GM23338 (cell line): ENCODE results near the gene MDH1. TPM values are rescaled to one million over a fixed set of nuclear protein-coding genes. Genes with fewer than 3 reads are reported as not detected.
"Not testable (repeated sequence)": the region's sequence is repeated elsewhere in the genome, so short reads cannot be mapped to it uniquely, and the experiment has no call there.

Source experiments
- ATAC-seq: fragments of 200-7000 bp; cut with Tn5 transposase; 3 replicates; pipeline ENCODE4 v1.9.1; 2020
- DNase-seq: peaks from one replicate; pipeline ENCODE4 v3.0.0-alpha.2; 2015; ENCODE audit warnings: low spot score
- H2AFZ ChIP-seq: fragments of 200-600 bp; sonication (generic); 2 replicates; pipeline ENCODE4 v1.8.0; 2016; ENCODE audit warnings: antibody characterized with exemption, mild to moderate bottlenecking, moderate library complexity
- H3F3A ChIP-seq: fragments of 200-600 bp; sonication (generic); replicated peaks from 2 replicates; pipeline ENCODE4 v1.8.0; 2017; ENCODE audit warnings: antibody characterized with exemption, mixed run types, low read depth
- H3K27ac ChIP-seq: fragments of 200-600 bp; sonication (generic); 2 replicates; pipeline ENCODE4 v1.6.1; 2016; ENCODE audit warnings: low read depth
- H3K27me3 ChIP-seq: fragments of 200-600 bp; sonication (generic); 2 replicates; pipeline ENCODE4 v1.8.0; 2016; ENCODE audit warnings: mild to moderate bottlenecking, mixed run types, moderate library complexity; ENCODE audit not compliant: insufficient read depth
- H3K36me3 ChIP-seq: fragments of 200-600 bp; sonication (generic); 2 replicates; pipeline ENCODE4 v1.8.0; 2016; ENCODE audit warnings: mild to moderate bottlenecking; ENCODE audit not compliant: insufficient read depth
- H3K4me1 ChIP-seq: fragments of 200-600 bp; sonication (generic); 2 replicates; pipeline ENCODE4 v1.8.0; 2016; ENCODE audit warnings: mild to moderate bottlenecking, moderate library complexity; ENCODE audit not compliant: insufficient read depth
- H3K4me2 ChIP-seq: fragments of 200-600 bp; sonication (generic); 2 replicates; pipeline ENCODE4 v1.7.1; 2017; ENCODE audit warnings: mixed run types
- H3K4me3 ChIP-seq: fragments of 200-600 bp; sonication (generic); 2 replicates; pipeline ENCODE4 v1.6.1; 2016; ENCODE audit warnings: mixed run types
- H3K79me2 ChIP-seq: fragments of 200-600 bp; sonication (generic); replicated peaks from 2 replicates; pipeline ENCODE4 v1.8.0; 2017; ENCODE audit warnings: mild to moderate bottlenecking; ENCODE audit not compliant: insufficient read depth
- H3K9me2 ChIP-seq: fragments of 200-600 bp; sonication (generic); 2 replicates; pipeline ENCODE4 v1.8.0; 2017; ENCODE audit not compliant: insufficient read depth
- H4K20me1 ChIP-seq: fragments of 200-600 bp; sonication (generic); replicated peaks from 2 replicates; pipeline ENCODE4 v1.8.0; 2017; ENCODE audit warnings: mild to moderate bottlenecking; ENCODE audit not compliant: insufficient read depth
- H3K27ac Mint-ChIP-seq: 2 replicates; pipeline ENCODE4 v1.8.0; 2020; ENCODE audit warnings: inconsistent platforms, mild to moderate bottlenecking, moderate library complexity, mixed read lengths
- H3K27me3 Mint-ChIP-seq: 3 replicates; pipeline ENCODE4 v1.8.0; 2022; ENCODE audit warnings: low read depth, mild to moderate bottlenecking, moderate library complexity, mixed read lengths, inconsistent platforms; ENCODE audit not compliant: insufficient read depth, poor library complexity
- H3K36me3 Mint-ChIP-seq: 3 replicates; pipeline ENCODE4 v1.8.0; 2021; ENCODE audit warnings: low read depth, mild to moderate bottlenecking, inconsistent platforms, moderate library complexity, mixed read lengths
- H3K4me1 Mint-ChIP-seq: 3 replicates; pipeline ENCODE4 v1.8.0; 2020; ENCODE audit warnings: mild to moderate bottlenecking, inconsistent platforms, mixed read lengths
- H3K4me3 Mint-ChIP-seq: 3 replicates; pipeline ENCODE4 v1.8.0; 2021; ENCODE audit warnings: moderate library complexity, mild to moderate bottlenecking, inconsistent platforms, mixed read lengths
- H3K9me3 Mint-ChIP-seq: 3 replicates; pipeline ENCODE4 v1.8.0; 2020; ENCODE audit warnings: moderate library complexity, mild to moderate bottlenecking, inconsistent platforms, mixed read lengths
- CREB1 ChIP-seq: fragments of 250-450 bp; sonication (Bioruptor Pico); IDR thresholded peaks from 2 replicates; pipeline ENCODE4 v1.5.0; 2020; ENCODE audit warnings: low read depth, mild to moderate bottlenecking, moderate library complexity
- CTCF ChIP-seq, 2 experiments: fragments of 200-600 bp in 1 of 2; sonication (generic) in 1 of 2; conservative IDR thresholded peaks; 2 replicates each; pipeline versions ENCODE4 v1.5.1 to v1.6.1; 2016 to 2017; ENCODE audit warnings: antibody characterized with exemption in 2 of 2, low read depth in 2 of 2, mild to moderate bottlenecking in 2 of 2, moderate library complexity in 1 of 2
- ETS1 ChIP-seq: IDR thresholded peaks from 2 replicates; pipeline ENCODE4 v1.6.1; 2016; ENCODE audit warnings: antibody characterized with exemption
- EZH2 ChIP-seq: fragments of 200-600 bp; sonication (generic); IDR thresholded peaks from one replicate; pipeline ENCODE4 v1.8.0; 2017; ENCODE audit warnings: antibody characterized with exemption, mild to moderate bottlenecking, low read depth; ENCODE audit not compliant: unreplicated experiment
- EZH2phosphoT487 ChIP-seq: fragments of 200-600 bp; sonication (generic); IDR thresholded peaks from one replicate; pipeline ENCODE4 v1.8.1; 2018; ENCODE audit warnings: antibody characterized with exemption; ENCODE audit not compliant: unreplicated experiment
- JUNB ChIP-seq: IDR thresholded peaks from one replicate; pipeline ENCODE4 v1.6.1; 2016; ENCODE audit warnings: antibody characterized with exemption; ENCODE audit not compliant: unreplicated experiment
- NANOG ChIP-seq: IDR thresholded peaks from 2 replicates; pipeline ENCODE4 v1.6.1; 2016; ENCODE audit warnings: antibody characterized with exemption, borderline replicate concordance
- POLR2AphosphoS5 ChIP-seq: IDR thresholded peaks from 2 replicates; pipeline ENCODE4 v1.6.1; 2016; ENCODE audit warnings: antibody characterized with exemption, low read depth
- REST ChIP-seq: IDR thresholded peaks from one replicate; pipeline ENCODE4 v1.6.1; 2018; ENCODE audit warnings: antibody characterized with exemption; ENCODE audit not compliant: unreplicated experiment
- STAT1 ChIP-seq: IDR thresholded peaks from one replicate; pipeline ENCODE4 v1.6.1; 2016; ENCODE audit warnings: antibody characterized with exemption; ENCODE audit not compliant: unreplicated experiment
- ZNF114 ChIP-seq: fragments of 250-450 bp; sonication (Bioruptor Pico); IDR thresholded peaks from 2 replicates; pipeline ENCODE4 v1.5.0; 2020; ENCODE audit warnings: mild to moderate bottlenecking, moderate library complexity
- ZNF462 ChIP-seq: fragments of 250-450 bp; sonication (Bioruptor Pico); IDR thresholded peaks from 2 replicates; pipeline ENCODE4 v1.5.0; 2020; ENCODE audit warnings: mild to moderate bottlenecking, moderate library complexity
- polyA plus RNA-seq: library from polyadenylated mRNA; unstranded; fragments of >200 nt; fragmentation: Nextera tagmentation; extraction: Ambion mirVana; gene quantifications from 2 replicates; pipeline ENCODE4 v1.2.1, GENCODE V29; 2016
- total RNA-seq: library from RNA; depleted of rRNA; stranded (reverse); fragments of >200 nt; shearing (Covaris generic); gene quantifications from 2 replicates; pipeline ENCODE4 v1.2.3, GENCODE V29; 2014

MDH1 gene
- total and polyA plus RNA-seq, 2 experiments from 2014 or later = 275 to 503 TPM

GRCh38 chr2:63622751-63623150 lies 34.0 kb downstream of the MDH1 start:
- no peaks in the 10 kb centered on the region for H4K20me1 ChIP-seq
- H3K4me1 Mint-ChIP-seq = peaks cover 18% of the 10 kb centered on the region
- no peak for TF ChIP-seq REST
- TF ChIP-seq ETS1 = no peak
- no peak for TF ChIP-seq NANOG
- TF ChIP-seq ZNF114 = no peak
- no peak for TF ChIP-seq STAT1
- TF ChIP-seq CTCF (conservative IDR thresholded peaks at IDR 0.05; ENCODE audit: low read depth in 2 of 2) = no peak
- no peak for TF ChIP-seq EZH2
- TF ChIP-seq CREB1 = no peak
- TF ChIP-seq ZNF462 (CRISPR knock-in tag) = no peak
- no peak for TF ChIP-seq EZH2phosphoT487
- TF ChIP-seq JUNB = no peak
- TF ChIP-seq POLR2AphosphoS5 = no peak
- H3K27ac ChIP-seq = no peak overlapping the region
- H3K4me3 Mint-ChIP-seq = no peak overlapping the region
- H3F3A ChIP-seq = no peaks in the 10 kb centered on the region; the same call in 1 of the 2 replicates
- H3K36me3 Mint-ChIP-seq = peaks cover 63% of the 10 kb centered on the region
- H3K27me3 ChIP-seq = no peaks in the 10 kb centered on the region
- no peaks in the 10 kb centered on the region for H3K79me2 ChIP-seq
- no peak overlapping the region for H3K4me3 ChIP-seq
- no peak overlapping the region for H2AFZ ChIP-seq
- no peak overlapping the region for H3K27ac Mint-ChIP-seq
- no peaks in the 10 kb centered on the region for H3K9me2 ChIP-seq
- H3K27me3 Mint-ChIP-seq = peaks cover 4% of the 10 kb centered on the region
- H3K4me1 ChIP-seq = peaks cover 8% of the 10 kb centered on the region
- H3K4me2 ChIP-seq = no peak overlapping the region
- ATAC-seq = no peak
- H3K36me3 ChIP-seq = no peaks in the 10 kb centered on the region
- DNase-seq = no peak
- peaks cover 67% of the 10 kb centered on the region for H3K9me3 Mint-ChIP-seq

GRCh38 chr2:63623763-63624162 lies 35.0 kb downstream of the MDH1 start:
- Mint-ChIP-seq H3K9me3 (peaks cover 64% of the 10 kb centered on the region), H3K36me3 (peaks cover 58% of the 10 kb centered on the region)
- not testable (repeated sequence) for DNase-seq, H3K79me2 ChIP-seq, H3K27ac Mint-ChIP-seq, H3K4me2 ChIP-seq, H3K27ac ChIP-seq, H3K4me3 ChIP-seq, H3K9me2 ChIP-seq, H2AFZ ChIP-seq, H3K4me3 Mint-ChIP-seq, H3K36me3 ChIP-seq, ATAC-seq, H3K4me1 Mint-ChIP-seq, H3K27me3 ChIP-seq, H4K20me1 ChIP-seq, H3F3A ChIP-seq, H3K27me3 Mint-ChIP-seq, H3K4me1 ChIP-seq
